HepG2 (cell line): ENCODE results near the gene CNOT1. TPM values are rescaled to one million over a fixed set of nuclear protein-coding genes. Genes with fewer than 3 reads are reported as not detected.
A peak's percentile ranks its signal among the peaks of the same experiment; 100 is the strongest.

ENCODE experiments used
- BCL3 ChIP-seq: sonication (generic); formaldehyde crosslinking; IDR thresholded peaks from 2 replicates; pipeline ENCODE4 v1.5.1; 2020; ENCODE audit warnings: mild to moderate bottlenecking, missing genetic modification reagents, moderate library complexity
- EP300 ChIP-seq, 3 experiments: sonication (generic) in 1 of 3; formaldehyde crosslinking in 1 of 3; IDR thresholded peaks; 2 replicates each; pipeline versions ENCODE4 v1.5.1 to v1.6.1; 2011 to 2020; ENCODE audit warnings: low read depth in 2 of 3, low read length in 2 of 3, borderline replicate concordance in 1 of 3, improper control_type of control experiment in 1 of 3, mild to moderate bottlenecking in 1 of 3, missing genetic modification reagents in 1 of 3, moderate library complexity in 1 of 3
- FOXA3 ChIP-seq: IDR thresholded peaks from 2 replicates; pipeline ENCODE4 v1.6.1; 2016; ENCODE audit warnings: missing genetic modification reagents, missing compliant biosample characterization
- HES4 ChIP-seq: sonication (generic); formaldehyde crosslinking; IDR thresholded peaks from 2 replicates; pipeline ENCODE4 v1.9.0; 2021; ENCODE audit warnings: mild to moderate bottlenecking, missing genetic modification reagents, borderline replicate concordance
- HIVEP1 ChIP-seq: sonication (generic); formaldehyde crosslinking; IDR thresholded peaks from 2 replicates; pipeline ENCODE4 v1.4.0; 2020; ENCODE audit warnings: mild to moderate bottlenecking, missing genetic modification reagents
- KDM3A ChIP-seq: IDR thresholded peaks from 2 replicates; pipeline ENCODE4 v1.6.1; 2018; ENCODE audit warnings: low read depth, missing compliant biosample characterization
- KLF12 ChIP-seq: sonication (generic); formaldehyde crosslinking; IDR thresholded peaks from 2 replicates; pipeline ENCODE4 v1.4.0; 2020; ENCODE audit warnings: missing genetic modification reagents, borderline replicate concordance
- KMT2A ChIP-seq: sonication (generic); formaldehyde crosslinking; IDR thresholded peaks from 2 replicates; pipeline ENCODE4 v1.4.0; 2020; ENCODE audit warnings: missing genetic modification reagents
- NONO ChIP-seq, 2 experiments: fragments of 450-650 bp in 1 of 2; sonication (generic) in 1 of 2; formaldehyde crosslinking in 1 of 2; IDR thresholded peaks in 1 of 2; conservative IDR thresholded peaks in 1 of 2; 2 replicates each; pipeline versions ENCODE4 v1.6.1 to v1.8.0; 2017 to 2022; ENCODE audit warnings: mild to moderate bottlenecking in 1 of 2, missing genetic modification reagents in 1 of 2, moderate library complexity in 1 of 2
- NPAS2 ChIP-seq: sonication (generic); formaldehyde crosslinking; IDR thresholded peaks from 2 replicates; pipeline ENCODE4 v1.8.0; 2022; ENCODE audit warnings: mild to moderate bottlenecking, missing genetic modification reagents, borderline replicate concordance
- PATZ1 ChIP-seq: sonication (generic); formaldehyde crosslinking; IDR thresholded peaks from 2 replicates; pipeline ENCODE4 v1.4.0; 2020; ENCODE audit warnings: missing genetic modification reagents
- SOX6 ChIP-seq, 2 experiments: fragments of 450-650 bp in 1 of 2; sonication (generic) in 1 of 2; formaldehyde crosslinking in 1 of 2; IDR thresholded peaks; 2 replicates each; pipeline versions ENCODE4 v1.4.0 to v1.6.1; 2017 to 2020; ENCODE audit warnings: antibody characterized with exemption in 1 of 2, mild to moderate bottlenecking in 1 of 2, missing genetic modification reagents in 1 of 2
- SP4 ChIP-seq: sonication (generic); formaldehyde crosslinking; IDR thresholded peaks from 2 replicates; pipeline ENCODE4 v1.8.1; 2023; ENCODE audit warnings: mild to moderate bottlenecking, missing genetic modification reagents
- TBX3 ChIP-seq: fragments of 450-650 bp; IDR thresholded peaks from 2 replicates; pipeline ENCODE4 v1.6.1; 2017; ENCODE audit warnings: antibody characterized with exemption, mild to moderate bottlenecking, inconsistent platforms, borderline replicate concordance
- TMF1 ChIP-seq: sonication (generic); formaldehyde crosslinking; IDR thresholded peaks from 2 replicates; pipeline ENCODE4 v1.8.1; 2022; ENCODE audit warnings: low read depth, missing genetic modification reagents
- YEATS2 ChIP-seq: sonication (generic); formaldehyde crosslinking; IDR thresholded peaks from 2 replicates; pipeline ENCODE4 v1.4.0; 2020; ENCODE audit warnings: missing genetic modification reagents, borderline replicate concordance
- YY1 ChIP-seq: IDR thresholded peaks from 2 replicates; pipeline ENCODE4 v1.6.1; 2011; ENCODE audit warnings: low read length, low read depth, moderate library complexity, mild to moderate bottlenecking; ENCODE audit not compliant: insufficient read depth, insufficient replicate concordance
- ZFP36 ChIP-seq: fragments of 150-350 bp; IDR thresholded peaks from 2 replicates; pipeline ENCODE4 v1.6.1; 2018; ENCODE audit warnings: borderline replicate concordance, low read length, low read depth; ENCODE audit not compliant: partially characterized antibody
- ZNF124 ChIP-seq: sonication (generic); formaldehyde crosslinking; IDR thresholded peaks from 2 replicates; pipeline ENCODE4 v1.4.0; 2020; ENCODE audit warnings: missing genetic modification reagents
- ZNF460 ChIP-seq: sonication (generic); formaldehyde crosslinking; IDR thresholded peaks from 2 replicates; pipeline ENCODE4 v1.5.1; 2020; ENCODE audit warnings: missing genetic modification reagents, mild to moderate bottlenecking, borderline replicate concordance
- ZNF652 ChIP-seq: IDR thresholded peaks from 2 replicates; pipeline ENCODE4 v1.6.1; 2016; ENCODE audit warnings: low read depth, borderline replicate concordance
- ZSCAN25 ChIP-seq: sonication (generic); formaldehyde crosslinking; IDR thresholded peaks from 2 replicates; pipeline ENCODE4 v1.8.0; 2022; ENCODE audit warnings: mild to moderate bottlenecking, missing genetic modification reagents
- polyA plus RNA-seq, 8 experiments: library from polyadenylated mRNA; depleted of rRNA in 3 of 8; stranded (reverse) in 7 of 8; unstranded in 1 of 8; fragments of >200 nt; fragmentation: Illumina TruSeq in 4 of 8; extraction: Trizol in 4 of 8; gene quantifications; 2 replicates each; pipeline versions ENCODE4 v1.2.1 to v1.2.3, GENCODE V29; 2011 to 2016; ENCODE audit warnings: low read depth in 4 of 8, missing spikeins in 1 of 8, mixed read lengths in 1 of 8; ENCODE audit not compliant: insufficient read depth in 1 of 8
- total RNA-seq, 5 experiments: library from RNA; depleted of rRNA; stranded (reverse); fragments of >200 nt; fragmentation: Illumina TruSeq; extraction: Trizol; gene quantifications; 2 replicates each; pipeline ENCODE4 v1.2.3, GENCODE V29; 2016; ENCODE audit warnings: low read depth in 1 of 5
- TF ChIP-seq, protein P1 (sequence below): sonication (generic); formaldehyde crosslinking; IDR thresholded peaks from 2 replicates; pipeline ENCODE4 v1.4.0; 2020; ENCODE audit warnings: missing genetic modification reagents; ENCODE audit errors: not compliant biosample characterization

The CNOT1 gene
- total and polyA plus RNA-seq, 2 of the 13 experiments (the other 11 are each of a cell fraction or from before 2014, with no cell fraction given), result 188 to 232 TPM

DNA sequence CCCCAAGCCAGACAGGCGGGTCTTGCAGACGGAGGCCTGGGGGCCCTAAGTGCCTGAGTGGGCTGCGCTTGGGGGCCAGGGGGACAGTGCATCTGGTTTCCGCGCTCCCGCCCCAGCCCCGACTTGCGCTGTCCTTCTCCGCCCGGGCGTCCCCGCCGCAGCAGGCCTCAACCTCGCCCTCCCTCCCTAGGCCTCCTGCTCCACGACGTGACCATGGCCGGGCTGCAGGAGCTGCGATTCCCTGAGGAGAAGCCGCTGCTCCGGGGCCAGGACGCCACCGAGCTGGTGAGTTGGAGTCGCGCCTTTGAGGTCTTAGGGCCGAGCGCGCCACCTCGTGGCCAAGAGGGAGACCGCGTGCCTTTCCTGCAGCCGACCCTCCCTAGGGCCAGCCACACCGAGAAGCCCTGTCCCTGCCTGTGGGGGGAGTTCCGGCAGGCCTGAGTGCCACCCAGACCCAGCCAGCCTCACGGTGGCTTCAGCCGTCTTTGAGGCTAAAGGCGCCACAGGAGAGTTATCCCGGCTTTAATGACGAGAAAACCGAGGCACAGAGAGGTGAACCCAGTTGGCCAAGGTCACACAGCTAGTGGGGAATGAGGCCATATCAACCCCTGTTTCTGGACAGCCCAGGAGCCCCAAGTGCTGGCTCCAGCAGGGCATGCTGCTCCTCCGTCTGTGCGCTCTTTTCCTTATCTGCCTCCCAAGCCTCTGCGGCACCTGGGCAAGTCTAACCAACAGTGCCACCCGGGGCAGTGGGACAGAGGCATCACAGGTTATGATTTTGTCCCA, 141.9 kb downstream of the CNOT1 start (continued):
- TF ChIP-seq NPAS2 (CRISPR knock-in tag) (no peak), KMT2A (CRISPR knock-in tag) (no peak; the same call in 1 of the 2 replicates), ZNF460 (CRISPR knock-in tag) (no peak), ZFP36 (peak; percentile 6), TMF1 (0 out of 2 replicates have a peak, but pooled peaks have one; percentile 53), EP300 (IDR thresholded peaks at IDR 0.05; ENCODE audit: low read depth in 2 of 2, low read length in 2 of 2) (no peak), EP300 (CRISPR knock-in tag; IDR thresholded peaks at IDR 0.05; ENCODE audit: borderline replicate concordance) (no peak; the same call in 1 of the 2 replicates), SOX6 (IDR thresholded peaks at IDR 0.05) (no peak), SOX6 (CRISPR knock-in tag; IDR thresholded peaks at IDR 0.05) (no peak), NONO (IDR thresholded peaks at IDR 0.05) (no peak), NONO (CRISPR knock-in tag; conservative IDR thresholded peaks at IDR 0.05) (peak; percentile 51; the same call in 1 of the 2 replicates), YEATS2 (CRISPR knock-in tag) (no peak), FOXA3 (CRISPR knock-in tag) (peak; percentile 25; the same call in 1 of the 2 replicates), ZNF652 (CRISPR knock-in tag) (no peak), ZNF124 (CRISPR knock-in tag) (peak; percentile 94), KLF12 (CRISPR knock-in tag) (no peak), PATZ1 (0 out of 2 replicates have a peak, but pooled peaks have one; percentile 37), ZSCAN25 (CRISPR knock-in tag) (no peak; the same call in 1 of the 2 replicates), YY1 (peak; percentile 70), SP4 (CRISPR knock-in tag) (peak; percentile 26; the same call in 1 of the 2 replicates), HES4 (CRISPR knock-in tag) (no peak), HIVEP1 (CRISPR knock-in tag) (peak; percentile 49; the same call in 1 of the 2 replicates), BCL3 (CRISPR knock-in tag) (0 out of 2 replicates have a peak, but pooled peaks have one; percentile 21), TBX3 (no peak), KDM3A (CRISPR knock-in tag) (peak; percentile 58; the same call in 1 of the 2 replicates)
- TF ChIP-seq, protein P1, sequence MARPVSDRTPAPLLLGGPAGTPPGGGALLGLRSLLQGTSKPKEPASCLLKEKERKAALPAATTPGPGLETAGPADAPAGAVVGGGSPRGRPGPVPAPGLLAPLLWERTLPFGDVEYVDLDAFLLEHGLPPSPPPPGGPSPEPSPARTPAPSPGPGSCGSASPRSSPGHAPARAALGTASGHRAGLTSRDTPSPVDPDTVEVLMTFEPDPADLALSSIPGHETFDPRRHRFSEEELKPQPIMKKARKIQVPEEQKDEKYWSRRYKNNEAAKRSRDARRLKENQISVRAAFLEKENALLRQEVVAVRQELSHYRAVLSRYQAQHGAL (CRISPR knock-in tag), result no peak
